ENCODE measurements around the gene FAM168A.

The FAM168A gene

GRCh38 chr11:73367482-73368024 is 230.4 kb downstream of the FAM168A start:
- no peak for DNase-seq (ENCODE audit: low read depth)

DNA sequence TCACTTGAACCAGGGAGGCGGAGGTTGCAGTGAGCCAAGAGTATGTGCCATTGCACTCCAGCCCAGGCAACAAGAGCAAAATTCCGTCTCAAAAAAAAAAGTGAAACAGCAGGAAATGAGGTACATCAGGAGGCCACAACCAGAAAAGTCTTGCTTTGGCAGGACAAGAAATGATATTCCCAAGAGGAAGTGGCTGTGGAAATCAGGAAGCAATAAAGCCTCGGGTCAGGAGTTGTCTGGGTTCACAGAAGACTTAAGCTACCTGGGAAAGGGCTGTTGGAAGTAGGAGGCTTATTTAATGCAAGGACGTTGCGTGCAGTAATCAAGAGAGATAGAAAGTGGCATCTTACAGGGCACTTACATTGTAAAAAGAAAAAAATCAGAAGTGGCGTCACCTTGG is 231.0 kb downstream of the FAM168A start:
- no peak for DNase-seq (ENCODE audit: low read depth)

DNA sequence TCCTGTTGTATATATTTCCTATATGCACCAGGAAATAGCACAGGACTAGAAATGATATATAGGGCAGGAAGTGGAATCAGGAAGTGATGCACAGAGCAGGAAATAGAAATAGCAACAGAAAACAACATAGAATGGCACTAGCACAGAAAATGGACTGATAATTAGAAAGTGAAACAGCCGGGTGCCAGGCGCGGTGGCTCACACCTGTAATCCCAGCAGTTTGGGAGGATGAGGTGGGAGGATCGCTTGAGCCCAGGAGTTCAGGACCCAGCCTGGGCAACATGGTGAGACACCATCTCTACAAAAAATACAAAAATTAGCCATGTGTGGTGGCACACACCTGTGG is 231.7 kb downstream of the FAM168A start:
- no peak for DNase-seq (ENCODE audit: low read depth)

- no peak for DNase-seq (ENCODE audit: low read depth)
These were observed 232.3 kb downstream of the FAM168A start for GRCh38 chr11:73365352-73366264.

DNA sequence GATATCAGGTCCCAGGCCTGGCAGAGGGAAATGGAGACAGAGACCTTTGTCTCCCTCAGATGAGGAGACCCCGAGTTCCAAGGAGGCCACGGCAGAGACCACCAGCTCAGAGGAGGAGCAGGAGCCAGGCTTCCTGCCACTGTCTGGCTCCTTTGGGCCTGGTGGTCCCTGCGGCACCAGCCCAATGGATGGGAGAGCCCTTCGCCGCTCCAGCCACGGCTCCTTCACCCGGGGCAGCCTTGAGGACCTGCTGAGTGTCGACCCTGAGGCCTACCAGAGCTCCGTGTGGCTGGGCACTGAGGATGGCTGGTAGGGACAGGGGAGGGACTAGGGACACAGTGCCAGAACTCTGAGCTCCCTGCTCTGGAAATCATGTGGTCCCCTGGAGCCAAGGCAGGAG is 234.8 kb downstream of the FAM168A start:
- no peak for DNase-seq (ENCODE audit: low read depth)

DNA sequence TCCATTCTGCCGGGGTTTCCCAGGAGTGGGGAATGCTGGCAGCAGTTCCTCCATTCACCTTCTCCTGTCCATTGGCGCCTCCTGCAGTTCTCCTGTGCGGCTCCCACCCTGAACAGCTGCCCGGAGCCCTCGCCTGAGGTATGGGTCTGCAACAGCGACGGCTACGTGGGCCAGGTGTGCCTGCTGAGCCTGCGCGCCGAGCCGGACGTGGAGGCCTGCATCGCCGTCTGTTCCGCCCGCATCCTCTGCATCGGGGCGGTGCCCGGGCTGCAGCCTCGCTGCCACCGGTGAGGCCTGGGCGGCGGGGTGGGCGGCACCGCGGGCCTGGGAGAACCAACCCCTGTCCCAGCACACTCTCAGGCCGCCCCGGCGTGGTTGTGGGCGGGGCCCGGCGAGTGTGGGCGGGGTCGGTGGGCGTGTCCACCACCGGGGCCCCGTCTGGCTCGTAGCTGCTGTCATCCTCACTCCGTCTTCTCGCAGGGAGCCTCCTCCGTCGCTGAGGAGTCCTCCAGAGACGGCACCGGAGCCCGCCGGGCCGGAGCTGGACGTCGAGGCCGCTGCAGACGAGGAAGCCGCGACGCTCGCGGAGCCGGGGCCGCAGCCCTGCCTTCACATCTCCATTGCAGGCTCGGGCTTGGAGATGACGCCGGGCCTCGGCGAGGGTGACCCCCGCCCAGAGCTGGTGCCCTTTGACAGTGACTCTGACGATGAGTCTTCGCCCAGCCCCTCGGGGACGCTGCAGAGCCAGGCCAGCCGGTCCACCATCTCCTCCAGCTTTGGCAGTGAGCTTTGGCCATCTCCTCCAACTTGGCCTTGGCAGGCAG is 235.7 kb downstream of the FAM168A start:
- DNase-seq (ENCODE audit: low read depth): no peak

GRCh38 chr11:73360743-73361369 is 237.1 kb downstream of the FAM168A start:
- no peak for DNase-seq (ENCODE audit: low read depth)

GRCh38 chr11:73359930-73360742 is 237.8 kb downstream of the FAM168A start:
- no peak for DNase-seq (ENCODE audit: low read depth)

DNA sequence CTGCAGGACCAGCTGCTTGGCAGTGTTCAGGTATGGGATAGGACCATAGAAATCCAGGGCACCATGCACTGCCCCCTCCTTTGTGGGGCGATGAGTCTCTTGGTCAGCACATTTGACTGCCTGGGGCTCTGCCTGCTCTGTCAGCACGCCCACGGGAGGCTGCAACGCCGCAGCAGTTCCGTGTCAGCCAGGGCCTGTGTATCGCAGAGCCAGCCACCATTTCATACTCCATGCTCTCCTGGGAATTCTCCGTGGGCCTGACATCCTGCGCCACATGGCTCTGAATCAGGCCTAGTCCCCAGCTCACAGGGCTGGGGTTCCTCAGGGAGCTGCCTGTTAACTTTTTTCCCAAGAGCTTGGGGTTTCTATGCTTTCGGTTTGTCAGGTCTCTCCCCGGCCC is 238.6 kb downstream of the FAM168A start:
- DNase-seq (ENCODE audit: low read depth): no peak

GRCh38 chr11:73358071-73358470 is 239.8 kb downstream of the FAM168A start:
- DNase-seq (ENCODE audit: low read depth): no peak

DNA sequence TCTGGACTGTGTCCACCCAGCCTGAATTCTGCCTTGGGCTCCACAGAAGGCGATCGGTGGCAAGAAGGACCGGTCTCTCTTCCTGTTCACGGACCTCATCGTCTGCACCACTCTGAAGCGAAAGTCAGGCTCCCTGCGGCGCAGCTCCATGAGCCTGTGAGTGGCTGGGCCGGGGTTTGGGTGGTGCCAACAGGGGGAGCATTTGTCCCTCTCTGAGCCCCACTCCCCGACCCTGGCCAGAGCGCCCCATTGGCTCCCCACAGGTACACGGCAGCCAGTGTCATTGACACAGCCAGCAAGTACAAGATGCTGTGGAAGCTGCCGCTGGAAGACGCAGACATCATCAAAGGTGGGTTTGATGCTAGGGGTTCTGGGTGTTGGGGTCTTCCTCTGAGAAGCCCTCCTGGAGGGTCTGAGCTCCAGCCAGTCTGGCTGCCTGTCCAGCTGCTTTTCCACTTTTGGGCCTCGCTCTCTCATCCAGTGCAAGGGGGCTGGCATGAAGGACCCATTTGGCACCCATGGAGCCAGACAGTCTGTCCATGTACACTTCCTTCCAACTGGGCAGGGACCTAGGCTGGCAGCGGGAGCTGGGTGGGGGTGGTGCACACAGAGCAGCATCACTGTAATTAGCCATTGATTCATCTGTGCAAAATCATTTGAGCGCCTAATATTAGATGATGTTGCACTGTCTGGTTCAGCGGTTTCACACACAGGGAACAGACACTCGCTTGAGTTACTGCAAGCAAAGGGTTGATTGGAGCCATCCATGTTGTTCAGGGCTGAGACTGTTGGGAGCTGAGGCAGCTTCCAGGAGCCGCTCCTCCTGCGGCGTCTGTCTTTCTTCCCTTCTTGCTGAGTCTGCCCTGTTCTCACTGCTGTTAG is 240.7 kb downstream of the FAM168A start:
- no peak for DNase-seq (ENCODE audit: low read depth)

- no peak for DNase-seq (ENCODE audit: low read depth)
These were observed 242.8 kb downstream of the FAM168A start for GRCh38 chr11:73355109-73355508.

- no peak for DNase-seq (ENCODE audit: low read depth)
These were observed 244.5 kb downstream of the FAM168A start for GRCh38 chr11:73353422-73353821.

- DNase-seq (ENCODE audit: low read depth): peak; percentile 25
These were observed 246.8 kb downstream of the FAM168A start for GRCh38 chr11:73350908-73351636.
